SKM-1 (cell line): ENCODE results near the gene MBD3.

Source experiments
- DNase-seq: peaks from one replicate; lab custom pipeline; 2025; ENCODE audit not compliant: unreplicated experiment; lab: John Stamatoyannopoulos, UW

The MBD3 gene

DNA sequence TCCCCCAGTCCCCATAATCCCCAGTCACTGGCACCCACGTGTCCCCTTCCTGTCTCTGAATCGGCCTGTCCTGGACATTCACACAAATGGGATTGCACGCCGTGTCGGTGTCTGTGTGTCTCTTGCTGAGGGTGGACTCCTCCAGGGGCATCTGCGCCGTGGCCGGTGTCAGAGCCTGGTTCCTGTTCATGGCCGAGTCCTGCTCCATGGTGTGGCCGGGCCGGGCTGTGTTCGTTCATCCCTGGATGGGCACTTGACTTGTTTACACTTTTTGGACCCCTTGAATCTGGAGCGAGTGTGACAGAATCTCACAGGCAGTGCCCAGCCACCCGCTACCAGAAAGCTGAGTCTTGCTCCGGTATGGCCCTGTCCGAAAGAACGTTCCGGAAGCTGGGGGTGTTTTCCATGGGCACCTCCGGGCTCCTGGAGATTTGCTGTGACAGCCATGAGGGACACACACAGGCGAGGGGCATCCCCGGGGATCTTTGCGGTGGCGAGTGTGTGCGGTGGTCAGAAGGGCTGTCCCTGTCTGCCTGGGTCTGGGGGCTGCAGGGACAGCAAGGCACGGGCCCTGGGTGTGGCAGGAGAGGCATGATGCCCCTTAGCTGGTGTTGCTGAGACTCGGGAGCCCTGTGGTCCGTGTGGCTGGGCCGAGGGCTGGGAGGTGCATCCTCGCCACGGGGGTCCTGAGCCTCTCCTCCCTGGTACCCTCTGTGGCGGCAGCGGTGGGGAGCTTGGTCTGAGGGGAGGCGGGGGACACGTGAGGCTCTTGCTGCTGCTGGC, 18.1 kb downstream of the MBD3 start:
- no peak for DNase-seq

DNA sequence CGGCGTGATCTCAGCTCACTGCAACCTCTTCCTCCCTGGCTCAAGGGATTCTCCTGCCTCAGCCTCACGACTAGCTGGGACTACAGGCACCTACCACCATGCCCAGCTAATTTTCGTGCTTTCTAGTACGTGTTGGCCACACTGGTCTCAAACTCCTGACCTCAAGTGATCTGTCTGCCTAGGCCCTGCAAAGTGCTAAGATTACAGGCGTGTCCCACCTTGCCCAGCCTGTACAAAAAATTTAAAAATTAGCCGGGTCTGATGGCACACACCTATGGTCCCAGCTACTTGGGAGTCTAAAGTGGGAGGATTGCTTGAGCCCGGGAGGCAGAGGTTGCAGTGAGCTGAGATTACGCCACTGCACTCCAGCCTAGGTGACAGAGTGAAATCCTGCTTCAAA, 19.9 kb downstream of the MBD3 start:
- DNase-seq = no peak

DNA sequence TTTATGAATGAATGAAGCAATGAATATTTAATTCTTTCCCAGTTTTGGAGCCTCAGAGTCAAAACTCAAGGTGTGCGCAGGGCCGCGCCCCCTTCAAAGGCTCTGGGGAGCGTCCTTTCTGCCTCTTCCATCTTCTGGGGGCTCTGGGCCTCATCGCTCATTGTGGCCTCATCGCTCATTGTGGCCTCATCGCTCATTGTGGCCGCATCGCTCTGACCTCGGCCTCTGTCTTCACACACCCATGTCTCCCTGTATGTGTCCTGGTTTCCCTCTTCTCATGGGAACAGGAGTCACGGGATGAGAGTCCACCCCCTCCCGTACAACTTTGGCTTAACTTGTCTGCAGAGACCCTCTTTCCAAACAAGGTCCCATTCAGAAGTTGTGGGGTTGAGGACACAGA, 21.3 kb downstream of the MBD3 start:
- no peak for DNase-seq

DNA sequence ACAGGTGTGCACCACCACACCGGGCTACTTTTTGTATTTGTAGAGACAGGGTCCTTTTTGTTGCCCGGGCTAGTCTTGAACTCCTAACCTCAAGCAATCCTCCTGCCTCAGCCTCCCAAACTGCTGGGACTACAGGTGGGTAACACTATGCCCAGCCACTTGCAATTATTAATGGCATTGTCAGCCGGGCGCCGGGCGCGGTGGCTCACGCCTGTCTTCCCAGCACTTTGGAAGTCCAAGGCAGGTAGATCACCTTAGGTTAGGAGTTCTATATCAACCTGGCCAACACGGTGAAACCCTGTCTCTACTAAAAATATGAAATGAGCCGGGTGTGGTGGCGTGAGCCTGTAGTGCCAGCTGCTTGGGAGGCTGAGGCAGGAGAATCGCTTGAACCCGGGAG, 21.8 kb downstream of the MBD3 start:
- DNase-seq = no peak

DNA sequence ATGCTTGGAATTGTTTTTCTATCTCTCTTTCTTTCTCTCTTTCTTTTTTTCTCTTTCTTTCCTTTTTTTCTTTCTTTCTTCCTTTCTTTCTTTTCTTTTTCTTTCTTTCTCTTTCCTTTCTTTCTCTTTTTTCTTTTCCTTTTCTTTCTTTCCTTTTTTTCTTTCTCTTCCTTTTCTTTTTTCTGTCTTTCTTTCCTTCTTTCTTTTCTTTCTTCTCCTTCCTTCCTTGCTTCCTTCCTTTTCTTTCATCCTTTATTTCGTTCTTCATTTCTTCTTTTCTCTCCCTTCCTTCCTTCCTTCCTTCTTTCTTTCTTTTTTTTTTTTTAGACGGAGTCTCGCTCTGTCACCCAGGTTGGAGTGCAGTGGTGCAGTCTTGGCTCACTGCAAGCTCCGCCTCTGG, 22.7 kb downstream of the MBD3 start:
- no peak for DNase-seq

DNA sequence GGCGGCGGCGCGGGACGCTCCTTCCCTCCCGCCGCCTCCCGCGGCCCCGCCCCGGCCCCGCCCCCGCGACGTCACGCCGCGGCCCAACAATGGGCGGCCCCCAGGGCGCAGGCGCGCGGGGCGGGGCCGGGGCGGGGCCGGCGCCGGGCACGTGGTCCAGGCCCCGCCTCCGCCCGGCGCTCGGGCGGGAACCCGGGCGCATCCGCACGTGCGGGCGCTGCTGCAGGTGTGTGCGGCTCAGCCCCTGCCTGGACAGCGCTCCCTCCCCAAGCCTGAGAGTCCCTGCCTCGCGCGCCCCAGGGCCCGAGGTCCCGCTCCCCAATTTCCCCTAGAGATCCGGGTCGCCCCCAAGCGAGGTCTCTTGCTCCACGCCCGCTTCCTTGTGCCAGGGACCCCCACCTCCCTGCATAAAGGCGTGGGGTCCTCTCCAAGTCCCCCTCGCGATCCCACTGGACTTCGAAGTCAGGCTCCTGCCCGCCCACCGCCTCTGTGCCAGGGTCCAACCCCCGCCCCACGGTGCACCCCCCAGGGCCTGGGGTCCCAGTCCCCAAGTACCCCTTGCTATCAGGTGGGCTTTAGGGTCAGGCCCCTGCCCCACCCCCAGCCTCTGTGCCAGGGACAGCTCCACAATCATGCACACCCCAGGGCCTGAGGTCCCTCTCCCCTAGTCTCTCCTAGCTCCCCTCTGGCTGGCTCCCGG, 24.2 kb downstream of the MBD3 start, which contains the start of gene MEX3D:
TSS of gene MEX3D (minus strand) at position 6 of the 700 bp plus-strand sequence. CDS start 267 bp downstream, outside the sequence.
- peak; percentile 32 for DNase-seq

DNA sequence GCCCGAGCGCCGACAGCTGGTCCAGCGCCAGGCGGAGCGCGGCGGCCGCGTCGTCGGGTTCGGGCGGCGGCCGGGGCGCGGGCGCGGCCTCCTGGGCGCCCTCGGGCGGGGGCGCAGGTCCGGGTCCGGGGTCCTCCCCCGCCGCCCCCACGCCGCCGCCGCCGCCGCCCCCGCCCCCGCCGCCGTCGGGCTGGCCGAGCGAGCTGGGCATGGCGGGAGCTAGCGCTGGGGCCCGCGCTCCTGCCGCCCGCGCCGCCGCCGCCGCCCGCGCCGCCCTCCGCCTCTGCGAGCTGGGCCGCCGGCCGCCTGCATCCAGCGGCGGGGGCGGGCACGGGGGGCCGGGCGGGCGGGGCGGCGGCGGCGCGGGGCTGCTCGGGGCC, 24.8 kb downstream of the MBD3 start:
- DNase-seq = no peak

DNA sequence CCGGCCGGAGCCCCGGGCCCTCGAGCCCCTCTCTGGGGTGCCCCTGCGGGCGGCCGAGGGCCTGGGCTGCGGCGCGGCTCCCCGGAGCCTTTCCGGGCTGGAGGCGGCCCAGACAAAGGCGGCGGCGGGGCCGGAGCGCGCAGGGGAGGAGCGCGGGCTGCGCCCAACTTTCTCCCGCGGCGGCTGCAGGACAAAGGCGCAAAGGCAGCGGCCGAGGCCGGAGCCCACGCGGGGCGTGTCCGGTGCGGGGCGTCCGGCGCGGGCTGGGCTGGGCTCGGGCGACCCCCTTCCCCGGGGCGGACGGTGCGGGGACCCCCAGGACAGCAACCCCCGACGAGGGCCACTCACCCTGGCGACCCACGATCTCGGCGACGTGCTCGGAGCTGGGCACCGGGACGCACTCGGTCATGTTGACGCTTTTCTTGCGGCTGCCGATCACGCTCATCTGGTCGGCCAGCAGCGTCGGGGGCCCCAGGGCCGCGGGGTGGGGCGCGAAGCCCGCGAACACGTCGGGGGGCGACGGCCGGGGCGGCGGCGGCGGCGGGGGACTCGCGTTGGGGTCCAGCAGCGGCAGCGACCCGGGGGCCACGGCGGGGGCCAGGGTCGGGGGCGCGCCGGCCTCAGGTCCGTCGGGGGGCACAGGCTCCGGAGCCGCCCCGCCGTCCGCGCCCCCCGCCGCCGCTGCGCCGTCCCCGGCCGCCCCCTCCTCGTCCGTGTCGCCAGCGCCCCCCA, 25.4 kb downstream of the MBD3 start:
- no peak for DNase-seq

DNA sequence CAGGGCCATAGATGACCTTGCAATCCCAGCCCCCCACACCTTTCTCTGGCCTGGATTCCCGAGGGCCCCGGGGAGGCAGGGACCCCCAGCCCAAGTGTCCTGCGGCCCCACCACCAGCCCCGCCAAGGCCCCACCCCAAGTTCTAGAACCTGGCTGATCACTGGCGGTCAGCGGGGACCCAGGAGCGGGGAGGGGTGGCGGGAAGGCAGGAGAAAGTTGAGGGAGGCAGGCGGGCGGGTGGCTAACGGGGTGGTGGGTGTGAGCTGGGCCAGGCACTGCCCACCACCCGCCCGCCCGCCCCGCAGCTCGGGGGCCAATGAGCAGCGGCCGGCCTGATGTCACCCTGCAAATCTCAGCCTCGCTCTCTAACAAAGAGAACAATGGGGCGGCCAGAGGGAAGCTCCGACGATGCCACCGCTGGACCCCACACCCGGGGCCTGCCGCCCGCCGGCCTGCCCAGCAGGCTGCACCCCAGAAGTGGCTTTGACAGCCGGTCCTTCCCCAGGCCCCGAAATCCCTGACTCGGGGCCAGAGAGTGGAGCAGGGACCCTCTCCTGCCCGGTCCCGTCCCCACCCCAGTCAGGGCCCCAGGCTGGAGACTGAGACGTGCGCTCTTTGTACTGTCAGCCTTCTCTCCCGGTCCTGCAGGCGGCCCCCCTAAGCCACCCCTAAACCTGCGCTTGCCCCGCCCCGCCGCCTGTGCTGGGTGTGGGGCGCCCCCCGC, 26.1 kb downstream of the MBD3 start:
- no peak for DNase-seq

DNA sequence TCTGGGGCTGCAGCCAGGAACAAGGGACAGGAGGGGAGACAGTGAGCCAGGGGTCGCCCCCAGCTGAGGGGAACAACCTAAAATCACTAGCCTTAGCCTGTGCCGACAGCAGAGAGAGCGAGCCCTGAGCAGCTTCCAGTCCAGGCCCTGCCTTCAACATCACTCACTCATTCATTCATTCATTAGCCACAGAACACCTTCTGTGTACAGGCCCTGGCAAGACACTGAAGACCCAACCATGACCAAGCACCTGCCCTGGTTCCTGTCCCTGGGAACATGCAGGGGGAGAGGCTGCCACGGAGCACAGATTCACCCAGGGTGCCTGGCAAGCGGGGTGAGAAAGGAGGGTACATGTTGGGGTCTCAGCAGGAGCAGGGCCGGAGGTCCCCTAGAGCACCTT, 29.4 kb downstream of the MBD3 start:
- no peak for DNase-seq

DNA sequence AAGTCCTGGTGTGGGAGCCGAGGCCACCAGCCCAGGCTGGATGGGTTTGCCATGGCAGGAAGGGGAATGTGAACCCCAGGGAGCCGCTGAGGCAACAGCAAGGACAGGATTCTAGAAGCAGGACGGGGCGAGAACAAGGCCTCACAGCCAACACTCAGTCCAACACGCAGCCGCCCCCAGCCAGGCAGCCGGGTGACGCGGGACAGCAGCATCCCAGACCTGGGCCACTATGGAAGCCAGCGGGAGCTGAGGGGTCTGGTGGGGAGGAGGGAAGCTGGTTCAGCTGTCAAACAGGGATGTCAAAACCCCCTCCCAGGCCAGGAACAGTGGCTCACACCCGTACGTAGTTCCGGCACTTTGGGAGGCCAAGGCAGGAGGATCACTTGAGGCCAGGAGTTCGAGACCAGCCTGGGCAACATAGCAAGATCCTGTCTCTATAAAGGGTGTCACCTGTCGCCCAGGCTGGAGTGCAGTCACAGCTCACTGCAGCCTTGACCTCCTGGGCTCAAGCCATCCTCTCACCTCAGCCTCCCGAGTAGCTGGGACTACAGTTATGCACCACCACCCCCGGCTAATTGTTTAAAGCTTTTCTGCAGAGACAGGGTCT, 31.3 kb downstream of the MBD3 start:
- no peak for DNase-seq

DNA sequence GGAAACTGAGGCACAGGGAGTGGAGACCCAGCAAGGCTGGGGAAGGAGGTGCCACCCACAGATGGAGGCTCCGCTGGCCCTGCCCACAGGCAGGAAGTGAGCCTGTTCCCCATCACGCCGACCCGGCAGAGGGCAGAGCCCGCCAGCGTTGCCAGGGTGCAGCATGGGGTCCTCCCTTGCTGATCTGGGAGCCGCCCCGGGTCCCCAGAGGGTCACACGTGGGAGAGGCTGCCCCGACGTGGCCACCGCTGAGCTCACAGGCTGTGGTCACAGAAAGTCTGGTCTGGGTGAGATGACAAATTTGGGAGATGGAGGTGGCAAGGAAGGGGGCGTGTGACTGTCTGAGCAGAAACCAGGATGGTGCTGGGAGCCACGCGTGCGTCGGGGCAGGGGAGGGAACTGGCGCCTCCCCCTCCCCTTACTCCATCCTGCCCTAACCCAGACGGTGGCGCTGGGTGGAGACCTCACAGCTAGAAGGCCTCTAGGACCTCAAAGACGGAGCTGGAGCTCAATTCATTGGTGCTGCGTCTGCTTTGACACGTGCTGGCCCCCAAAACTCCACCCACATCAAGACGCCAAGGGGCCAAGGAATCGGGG, 32.3 kb downstream of the MBD3 start:
- no peak for DNase-seq

DNA sequence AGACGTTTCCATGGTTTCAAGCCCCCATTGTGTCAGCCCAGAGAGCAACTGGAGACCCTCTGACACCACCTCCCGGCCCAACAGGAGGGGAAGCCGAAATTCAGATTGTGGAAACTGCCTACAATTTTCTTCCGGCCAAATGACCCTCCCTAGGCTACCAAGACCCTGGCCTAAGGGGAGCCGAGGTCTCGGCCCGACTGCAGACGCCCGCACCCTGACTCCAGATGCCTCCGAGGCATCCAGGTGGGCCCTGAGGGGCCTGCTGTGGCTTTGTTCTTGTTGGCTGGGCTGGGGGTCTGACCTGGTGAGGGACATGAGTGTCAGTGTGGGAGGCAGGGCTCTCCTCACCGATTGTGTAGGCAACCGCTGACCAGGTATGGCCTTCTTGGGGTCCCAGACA, 34.1 kb downstream of the MBD3 start:
- DNase-seq = no peak

DNA sequence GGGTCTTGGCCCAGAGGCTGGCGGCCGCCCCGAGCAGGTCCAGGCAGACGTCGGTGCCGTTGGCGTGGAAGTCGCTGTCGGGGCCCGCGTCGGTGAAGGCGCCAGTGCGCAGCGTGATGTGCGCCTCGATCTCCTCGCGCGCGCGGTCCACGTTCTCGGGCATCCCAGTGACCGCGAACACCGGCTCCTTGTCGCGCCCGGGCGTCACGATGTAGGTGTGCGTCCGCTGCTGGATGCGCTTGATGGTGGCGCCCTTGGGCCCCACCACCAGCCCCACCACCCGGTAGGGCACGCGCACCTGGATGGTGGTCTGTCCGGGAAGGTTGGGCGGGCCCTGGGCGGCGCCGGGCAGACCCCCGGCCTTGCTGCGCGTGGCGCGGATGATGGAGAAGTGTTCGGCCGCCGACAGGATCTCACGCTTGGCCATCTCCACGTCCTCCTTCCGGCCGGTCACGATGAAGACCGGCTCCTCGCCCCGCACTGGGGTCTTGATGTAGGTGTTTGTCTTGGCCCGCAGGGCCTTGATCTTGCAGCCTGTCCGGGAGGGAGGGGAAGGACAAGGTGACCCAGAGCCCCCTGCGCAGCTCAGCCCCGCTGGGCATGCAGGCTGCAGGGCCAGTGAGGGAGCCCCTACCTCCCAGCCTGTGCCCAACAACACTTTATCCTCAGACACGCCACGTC, 36.1 kb downstream of the MBD3 start:
- DNase-seq = no peak

DNA sequence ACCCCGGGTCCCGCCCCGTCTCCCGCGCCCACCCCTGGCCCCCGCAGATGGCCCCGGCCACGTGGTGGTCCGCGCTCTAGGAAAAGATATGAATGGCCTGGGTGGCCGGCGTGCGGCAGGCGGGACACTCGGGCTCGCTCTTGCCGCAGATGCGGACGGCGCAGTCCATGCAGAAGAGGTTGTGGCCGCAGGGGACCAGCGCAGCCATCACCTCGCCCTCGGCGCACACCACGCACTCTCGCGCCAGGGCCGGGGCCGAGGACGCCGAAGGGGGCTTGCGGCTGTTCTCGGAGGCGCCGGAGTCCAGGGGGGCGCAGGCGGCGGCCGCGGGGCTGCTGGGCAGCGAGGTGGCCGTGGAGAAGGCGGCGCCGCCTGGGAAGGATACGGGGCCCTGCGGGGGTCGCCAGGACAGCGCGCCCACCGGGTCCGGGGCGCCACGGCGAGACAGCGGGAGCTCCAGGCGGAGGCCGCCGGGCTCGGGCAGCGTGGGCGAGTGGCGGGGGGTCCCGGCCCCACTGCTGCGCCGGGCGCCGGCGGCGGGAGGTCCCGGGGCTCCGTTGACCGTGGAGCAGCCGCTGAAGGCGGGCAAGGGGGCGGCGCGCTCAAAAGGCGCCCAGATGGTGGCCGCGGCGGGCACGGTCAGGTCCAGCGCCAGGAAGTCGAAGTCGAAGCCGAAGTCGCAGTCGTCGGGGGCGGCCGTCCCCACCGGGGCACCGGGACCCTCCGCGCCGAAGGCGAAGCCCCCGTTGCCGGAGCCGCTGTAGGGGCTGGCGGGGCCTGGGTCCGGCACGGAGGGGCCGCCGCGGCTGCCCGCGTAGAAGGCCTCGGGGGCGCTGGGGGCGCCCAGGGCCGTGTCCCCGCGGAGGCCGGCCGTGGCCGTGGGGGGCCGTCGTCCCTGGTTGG, 36.9 kb downstream of the MBD3 start:
- no peak for DNase-seq

DNA sequence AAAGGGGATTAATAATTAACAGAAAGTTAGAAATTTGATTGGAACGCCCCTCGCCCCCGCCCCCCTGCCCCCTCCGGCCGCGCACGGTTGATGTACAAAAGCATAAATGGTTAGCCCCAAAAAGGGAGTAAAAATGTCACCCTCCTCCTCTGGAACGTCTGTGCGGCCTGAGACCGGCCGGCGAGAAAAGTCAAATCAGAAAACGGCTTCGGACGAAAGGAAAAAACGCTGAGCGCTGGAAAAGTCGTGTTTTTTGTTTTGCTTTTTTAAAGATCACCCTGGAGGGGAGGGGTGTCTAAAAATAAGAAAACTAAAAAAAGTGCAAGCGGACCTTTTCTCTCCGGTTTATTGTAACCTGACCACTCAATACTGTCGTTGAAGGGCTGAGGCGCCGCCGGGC, 37.7 kb downstream of the MBD3 start:
- DNase-seq = no peak

DNA sequence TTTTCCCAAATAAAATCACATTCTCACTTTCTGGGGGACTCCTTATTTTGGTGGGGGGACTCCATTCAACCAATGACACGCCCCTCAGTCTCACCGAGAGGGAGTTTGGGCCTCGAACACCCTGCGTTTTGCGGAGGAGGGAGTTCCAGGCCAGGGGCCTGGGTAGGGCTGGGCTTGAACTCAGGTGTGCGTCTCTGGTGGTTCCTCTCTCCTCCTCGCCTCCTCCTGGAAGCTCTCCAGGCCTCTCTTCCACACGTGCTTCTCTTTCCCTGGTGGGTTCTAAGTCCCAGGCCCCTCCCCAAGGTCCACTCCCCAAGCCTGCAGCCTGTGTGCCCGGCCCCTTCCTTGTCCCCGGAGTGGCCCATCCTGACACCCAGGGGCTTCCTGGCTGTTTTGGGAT, 39.2 kb downstream of the MBD3 start:
- DNase-seq = no peak

DNA sequence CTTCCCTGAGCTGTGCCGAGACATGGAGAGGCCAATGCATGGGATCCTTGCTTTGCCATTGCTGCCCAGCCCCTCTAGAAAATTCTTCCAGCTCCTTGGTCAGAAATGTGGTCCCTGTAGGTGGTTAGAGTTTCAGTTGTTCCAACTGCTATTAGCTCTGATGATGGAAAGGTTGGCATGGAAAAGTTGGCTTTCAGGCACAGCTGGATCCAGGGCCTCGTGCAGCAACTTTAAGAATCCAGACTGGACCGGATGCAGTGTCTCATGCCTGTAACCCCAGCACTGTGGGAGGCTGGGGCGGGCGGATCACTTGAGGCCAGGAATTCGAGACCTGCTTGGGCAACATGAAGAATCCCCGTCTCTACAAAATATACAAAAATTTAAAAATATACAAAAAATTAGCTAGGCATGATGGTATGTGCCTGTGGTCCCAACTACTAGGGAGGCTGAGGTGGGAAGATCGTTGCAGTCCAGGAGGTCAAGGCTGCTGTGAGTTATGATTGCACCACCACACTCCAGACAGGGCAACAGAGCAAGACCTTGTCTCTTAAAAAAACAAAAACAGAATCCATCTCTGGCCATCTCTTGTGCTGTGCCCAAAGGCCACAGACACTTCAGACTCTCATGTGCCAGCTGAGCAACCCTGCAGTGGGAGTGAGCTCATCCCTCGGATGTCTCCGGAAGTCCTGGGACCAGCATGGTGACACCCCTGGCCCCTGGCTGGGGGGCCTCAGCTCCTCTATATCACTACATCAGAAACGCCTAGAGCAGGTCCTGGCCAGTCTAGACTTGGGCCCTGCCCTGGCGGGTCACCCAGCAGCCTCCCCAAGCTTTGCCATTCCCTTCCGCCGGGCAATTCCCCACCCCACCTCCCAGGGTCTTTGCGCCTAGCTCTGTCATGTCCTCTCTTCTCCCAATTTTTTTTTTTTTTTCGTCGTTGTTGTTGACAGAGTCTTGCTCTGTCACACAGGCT, 41.3 kb downstream of the MBD3 start:
- DNase-seq = no peak
